Measurements from ENCODE around the gene MBD5.

GRCh38 chr2:148525130-148525529 lies 504.2 kb downstream of the MBD5 start:
- TF ChIP-seq CTCF (IDR thresholded peaks at IDR 0.05) (no peak), POLR2A (IDR thresholded peaks at IDR 0.05) (no peak)
